ENCODE results near the gene ZMIZ1.

ZMIZ1 gene

DNA sequence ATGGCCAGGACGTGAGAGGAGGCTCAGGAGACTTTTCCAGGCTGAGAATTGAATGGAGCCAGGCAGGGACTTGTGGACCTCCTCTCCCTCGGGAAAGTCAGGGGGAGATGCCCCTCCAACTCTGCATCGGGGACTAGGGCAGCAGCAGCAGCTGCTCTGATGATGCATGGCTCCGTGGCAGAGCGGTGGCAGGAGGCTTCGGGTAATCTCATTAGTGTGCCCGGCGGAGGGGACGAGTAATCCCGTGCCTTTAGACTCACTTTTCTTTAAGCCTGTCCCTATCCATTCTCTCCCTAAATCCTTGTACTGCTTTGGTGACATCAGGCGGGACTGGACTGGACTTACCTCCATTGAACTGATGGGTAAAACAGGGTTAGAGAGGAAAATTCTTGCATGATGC lies 75.1 kb downstream of the ZMIZ1 start:
- CTCF ChIA-PET = interaction anchor here (3.3 kb wide), 1 partner anchor 51 kb away, joined by 17 read pairs; no protein-coding TSS in a partner anchor
- POLR2A ChIA-PET = no interaction called here
- Histone ChIP-seq H3K4me3 (ENCODE audit: low read depth, low read length) (no peak overlapping the region), H3K27ac (ENCODE audit: extremely low read depth, low read depth, low read length) (no peak overlapping the region), H3K4me1 (ENCODE audit: control insufficient read depth, insufficient read depth, low read length) (no peaks in the 10 kb centered on the region), H3K36me3 (ENCODE audit: control insufficient read depth in 2 of 2, insufficient read depth in 1 of 2, low read length in 2 of 2) (peaks cover 0 to 13% of the 10 kb centered on the region in 2 experiments; a peak in 1 of 3 replicates), H3K9me3 (ENCODE audit: control insufficient read depth, insufficient read depth, low read depth, low read length) (no peaks in the 10 kb centered on the region)
- TF ChIP-seq OSR2 (tag by site-specific recombination; IDR thresholded peaks at IDR 0.05) (no peak), ZNF302 (tag by site-specific recombination; IDR thresholded peaks at IDR 0.05; ENCODE audit: low read depth) (no peak), ZBTB20 (tag by site-specific recombination; IDR thresholded peaks at IDR 0.05) (no peak), ZNF366 (tag by site-specific recombination; conservative IDR thresholded peaks at IDR 0.05) (no peak), ZFP3 (tag by site-specific recombination; IDR thresholded peaks at IDR 0.05; ENCODE audit: low read depth) (no peak), ZNF10 (tag by site-specific recombination; IDR thresholded peaks at IDR 0.05) (no peak), ZBTB8A (tag by site-specific recombination; IDR thresholded peaks at IDR 0.05) (no peak), ZNF155 (tag by site-specific recombination; IDR thresholded peaks at IDR 0.05) (no peak), TCF7L2 (IDR thresholded peaks at IDR 0.05; ENCODE audit: borderline replicate concordance, low read depth, low read length) (no peak), ZNF24 (tag by site-specific recombination; IDR thresholded peaks at IDR 0.05) (no peak)

DNA sequence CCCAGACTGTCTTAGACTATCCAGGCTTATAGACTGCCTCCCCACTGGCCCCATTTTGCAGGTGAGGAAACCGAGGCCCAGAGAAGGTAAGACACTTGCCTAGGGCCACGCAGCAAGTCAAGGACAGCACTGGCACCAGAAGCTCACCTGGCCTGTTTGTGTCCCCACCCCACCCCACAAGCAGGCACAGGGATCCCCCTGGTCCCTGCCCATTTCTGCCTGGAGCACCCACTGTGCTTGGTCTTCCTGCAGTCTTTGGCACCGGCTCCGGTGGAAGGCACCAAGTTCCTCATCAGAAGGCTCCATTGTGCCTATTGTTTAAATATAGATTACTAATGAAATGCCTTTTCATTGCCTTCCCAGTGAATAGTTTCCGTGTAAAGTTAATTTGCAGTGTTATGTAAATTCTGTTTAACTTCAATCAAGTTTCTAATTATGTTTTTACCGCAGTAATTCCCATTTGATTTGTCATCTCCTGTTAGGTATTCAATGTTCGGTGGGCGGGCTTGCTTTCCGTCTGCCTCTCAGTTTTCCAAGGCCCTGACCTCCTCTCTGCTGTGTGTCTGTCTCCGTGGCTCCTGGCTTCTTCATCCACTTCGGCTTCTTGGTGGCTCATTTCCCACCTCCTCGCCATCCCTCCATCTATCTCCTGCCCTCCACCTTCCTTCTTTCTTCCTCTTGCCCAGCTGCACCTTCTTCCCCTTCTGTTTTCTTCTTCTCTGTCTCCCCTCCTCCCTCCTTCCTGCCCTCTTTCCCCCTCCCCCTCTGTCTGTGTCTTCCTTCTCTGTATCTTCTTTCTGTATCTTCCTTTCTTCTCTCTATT lies 75.8 kb downstream of the ZMIZ1 start:
- no peak for TF ChIP-seq SALL2 (tag by site-specific recombination; IDR thresholded peaks at IDR 0.05; ENCODE audit: borderline replicate concordance)
- TF ChIP-seq, protein P1, sequence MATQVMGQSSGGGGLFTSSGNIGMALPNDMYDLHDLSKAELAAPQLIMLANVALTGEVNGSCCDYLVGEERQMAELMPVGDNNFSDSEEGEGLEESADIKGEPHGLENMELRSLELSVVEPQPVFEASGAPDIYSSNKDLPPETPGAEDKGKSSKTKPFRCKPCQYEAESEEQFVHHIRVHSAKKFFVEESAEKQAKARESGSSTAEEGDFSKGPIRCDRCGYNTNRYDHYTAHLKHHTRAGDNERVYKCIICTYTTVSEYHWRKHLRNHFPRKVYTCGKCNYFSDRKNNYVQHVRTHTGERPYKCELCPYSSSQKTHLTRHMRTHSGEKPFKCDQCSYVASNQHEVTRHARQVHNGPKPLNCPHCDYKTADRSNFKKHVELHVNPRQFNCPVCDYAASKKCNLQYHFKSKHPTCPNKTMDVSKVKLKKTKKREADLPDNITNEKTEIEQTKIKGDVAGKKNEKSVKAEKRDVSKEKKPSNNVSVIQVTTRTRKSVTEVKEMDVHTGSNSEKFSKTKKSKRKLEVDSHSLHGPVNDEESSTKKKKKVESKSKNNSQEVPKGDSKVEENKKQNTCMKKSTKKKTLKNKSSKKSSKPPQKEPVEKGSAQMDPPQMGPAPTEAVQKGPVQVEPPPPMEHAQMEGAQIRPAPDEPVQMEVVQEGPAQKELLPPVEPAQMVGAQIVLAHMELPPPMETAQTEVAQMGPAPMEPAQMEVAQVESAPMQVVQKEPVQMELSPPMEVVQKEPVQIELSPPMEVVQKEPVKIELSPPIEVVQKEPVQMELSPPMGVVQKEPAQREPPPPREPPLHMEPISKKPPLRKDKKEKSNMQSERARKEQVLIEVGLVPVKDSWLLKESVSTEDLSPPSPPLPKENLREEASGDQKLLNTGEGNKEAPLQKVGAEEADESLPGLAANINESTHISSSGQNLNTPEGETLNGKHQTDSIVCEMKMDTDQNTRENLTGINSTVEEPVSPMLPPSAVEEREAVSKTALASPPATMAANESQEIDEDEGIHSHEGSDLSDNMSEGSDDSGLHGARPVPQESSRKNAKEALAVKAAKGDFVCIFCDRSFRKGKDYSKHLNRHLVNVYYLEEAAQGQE (tag by site-specific recombination; IDR thresholded peaks at IDR 0.05) = no peak
- 0 out of 2 replicates have a peak, but pooled peaks have one; percentile 25 for TF ChIP-seq ZNF140 (tag by site-specific recombination; IDR thresholded peaks at IDR 0.05)
- no peak for TF ChIP-seq ZNF580 (tag by site-specific recombination; IDR thresholded peaks at IDR 0.05)
- peak; percentile 82 for TF ChIP-seq ZNF366 (tag by site-specific recombination; conservative IDR thresholded peaks at IDR 0.05)
- TF ChIP-seq ZNF561 (tag by site-specific recombination; IDR thresholded peaks at IDR 0.05; ENCODE audit: borderline replicate concordance) = no peak
- no peak overlapping the region for H3K27ac ChIP-seq (ENCODE audit: extremely low read depth, low read depth, low read length)
- H3K4me1 ChIP-seq (ENCODE audit: control insufficient read depth, insufficient read depth, low read length) = no peaks in the 10 kb centered on the region
- no peak overlapping the region for H3K4me3 ChIP-seq (ENCODE audit: low read depth, low read length)
- H3K36me3 ChIP-seq (ENCODE audit: control insufficient read depth in 2 of 2, insufficient read depth in 1 of 2, low read length in 2 of 2) = peaks cover 0 to 12% of the 10 kb centered on the region in 2 experiments; a peak in 1 of 3 replicates
- CTCF ChIA-PET = interaction anchor here (3.3 kb wide), 1 partner anchor 51 kb away, joined by 17 read pairs; no protein-coding TSS in a partner anchor
- H3K9me3 ChIP-seq (ENCODE audit: control insufficient read depth, insufficient read depth, low read depth, low read length) = no peaks in the 10 kb centered on the region
- POLR2A ChIA-PET = no interaction called here

GRCh38 chr10:79145174-79145483 lies 76.4 kb downstream of the ZMIZ1 start:
- Histone ChIP-seq H3K9me3 (ENCODE audit: control insufficient read depth, insufficient read depth, low read depth, low read length) (no peaks in the 10 kb centered on the region), H3K27ac (ENCODE audit: extremely low read depth, low read depth, low read length) (no peak overlapping the region), H3K4me1 (ENCODE audit: control insufficient read depth, insufficient read depth, low read length) (no peaks in the 10 kb centered on the region), H3K36me3 (ENCODE audit: control insufficient read depth in 2 of 2, insufficient read depth in 1 of 2, low read length in 2 of 2) (peaks cover 0 to 7% of the 10 kb centered on the region in 2 experiments; a peak in 1 of 3 replicates), H3K4me3 (ENCODE audit: low read depth, low read length) (no peak overlapping the region)
- POLR2A ChIA-PET = no interaction called here
- TF ChIP-seq ZNF544 (tag by site-specific recombination; IDR thresholded peaks at IDR 0.05) = no peak
- 0 out of 2 replicates have a peak, but pooled peaks have one; percentile 51 for TF ChIP-seq PRDM1 (tag by site-specific recombination; IDR thresholded peaks at IDR 0.05)
- CTCF ChIA-PET = no interaction called here

Data from HEK293 (cell line).